Measurements from ENCODE around the gene GPR35.

- TF ChIP-seq EZH2phosphoT487 (IDR thresholded peaks at IDR 0.05; ENCODE audit: low read depth) (no peak), CTCF (IDR thresholded peaks at IDR 0.05; ENCODE audit: low read depth, low read length) (no peak)
Measured at GRCh38 chr2:240589850-240590525, 35.3 kb upstream of the GPR35 start.

All from OCI-LY3 (cell line).